GM12892 (cell line): Measurements from ENCODE around the gene EFCAB14.

Experiments
- POLR2A ChIP-seq: IDR thresholded peaks from 2 replicates; pipeline ENCODE4 v1.6.1; 2011; ENCODE audit warnings: low read depth, low read length, control low read depth
- POLR2AphosphoS5 ChIP-seq: IDR thresholded peaks from 2 replicates; pipeline ENCODE4 v1.6.1; 2011; ENCODE audit warnings: low read depth, low read length, control low read depth
- TAF1 ChIP-seq: IDR thresholded peaks from 2 replicates; pipeline ENCODE4 v1.6.1; 2011; ENCODE audit warnings: low read depth, mild to moderate bottlenecking, control low read depth, low read length, borderline replicate concordance

DNA sequence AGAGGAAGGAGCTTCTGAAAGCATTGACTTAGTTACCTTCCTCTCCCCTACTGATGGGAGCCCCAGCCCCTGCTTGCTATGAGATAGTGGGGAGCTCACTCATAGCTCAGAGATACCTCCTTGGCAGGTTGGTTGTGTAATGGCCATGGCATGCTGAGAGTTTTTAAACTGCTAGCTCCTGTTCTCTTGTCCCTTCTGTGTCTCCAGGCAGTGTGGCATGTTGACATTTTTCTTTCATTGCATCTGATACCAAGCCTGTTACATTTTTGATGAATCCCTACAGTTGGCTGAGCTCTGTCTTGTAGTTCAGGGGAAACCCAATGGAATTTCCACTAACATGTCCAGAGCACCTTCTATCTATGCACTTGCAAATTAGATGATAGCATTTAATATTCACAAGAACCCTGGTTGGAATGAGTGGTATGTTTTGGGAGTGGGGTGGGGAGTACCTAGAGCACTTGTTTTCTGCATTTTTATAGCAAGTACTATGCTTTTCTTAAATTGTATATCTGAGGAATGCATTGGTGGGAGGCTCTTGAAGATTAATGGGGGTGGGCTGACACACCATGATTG, 39.1 kb upstream of the EFCAB14 start:
- TF ChIP-seq POLR2A = no peak
- TF ChIP-seq POLR2AphosphoS5 = no peak
- TF ChIP-seq TAF1 = no peak
